NCI-H524 treated with DMSO at 0.1 percent for 48 hours (cell line): ENCODE measurements around the gene PRR29.
A peak's percentile ranks its signal among the peaks of the same experiment; 100 is the strongest.
"Not testable (repeated sequence)": the region's sequence is repeated elsewhere in the genome, so short reads cannot be mapped to it uniquely, and the experiment has no call there.

Experiments
- DNase-seq: peaks from one replicate; lab custom pipeline; 2025; lab: John Stamatoyannopoulos, UW

Gene PRR29

GRCh38 chr17:64015447-64015846, 17.3 kb downstream of the PRR29 start:
- no peak for DNase-seq

- DNase-seq = no peak
These were observed 18.2 kb downstream of the PRR29 start for GRCh38 chr17:64016231-64016784.

GRCh38 chr17:64016974-64017373, 18.8 kb downstream of the PRR29 start:
- no peak for DNase-seq

GRCh38 chr17:64017381-64017980, 19.3 kb downstream of the PRR29 start:
- DNase-seq = no peak

GRCh38 chr17:64019551-64019961, 21.4 kb downstream of the PRR29 start:
- DNase-seq = not testable (repeated sequence)

GRCh38 chr17:64020056-64020766, 22.1 kb downstream of the PRR29 start, which contains the start of gene ICAM2:
Gene ICAM2 (minus strand): TSS chr17:64020633. CDS start chr17:64006691, 13,942 bp downstream.
- DNase-seq = no peak

GRCh38 chr17:64022611-64023063, 24.5 kb downstream of the PRR29 start:
- no peak for DNase-seq

GRCh38 chr17:64024215-64024654, 26.1 kb downstream of the PRR29 start:
- DNase-seq = no peak

GRCh38 chr17:64024781-64025731, 26.9 kb downstream of the PRR29 start:
- no peak for DNase-seq

GRCh38 chr17:64025732-64026294, 27.7 kb downstream of the PRR29 start:
- peak; percentile 28 for DNase-seq

GRCh38 chr17:64028874-64029464, 30.8 kb downstream of the PRR29 start:
- peak; percentile 19 for DNase-seq

GRCh38 chr17:64032081-64032480, 33.9 kb downstream of the PRR29 start:
- no peak for DNase-seq

- no peak for DNase-seq
These were observed 38.2 kb downstream of the PRR29 start for GRCh38 chr17:64036198-64036922.

- no peak for DNase-seq
These were observed 39.0 kb downstream of the PRR29 start for GRCh38 chr17:64037180-64037579.

GRCh38 chr17:64037802-64038201, 39.7 kb downstream of the PRR29 start:
- no peak for DNase-seq

- no peak for DNase-seq
These were observed 40.4 kb downstream of the PRR29 start for GRCh38 chr17:64038331-64039105.

- DNase-seq = no peak
These were observed 40.9 kb downstream of the PRR29 start for GRCh38 chr17:64039106-64039400.

- DNase-seq = no peak
These were observed 42.1 kb downstream of the PRR29 start for GRCh38 chr17:64040206-64040605.

GRCh38 chr17:64041912-64042311, 43.8 kb downstream of the PRR29 start:
- DNase-seq = no peak
